Cardiac muscle cell (in vitro differentiated cells and primary cell): ENCODE measurements around the gene IKZF3. TPM values are rescaled to one million over a fixed set of nuclear protein-coding genes. Genes with fewer than 3 reads are reported as not detected.

Experiments used
- DNase-seq, 2 donors: peaks; one replicate each; pipeline versions ENCODE4 v3.0.0 to v3.0.0-alpha.2; 2010 to 2017; ENCODE audit warnings: low read depth in 1 of 2, low spot score in 1 of 2
- H3K27ac ChIP-seq: fragments of 200-600 bp; sonication (generic); 2 replicates; pipeline ENCODE4 v1.5.1; 2016
- H3K27me3 ChIP-seq: fragments of 200-600 bp; sonication (generic); 2 replicates; pipeline ENCODE4 v1.6.0; 2016; ENCODE audit warnings: control low read depth
- H3K36me3 ChIP-seq: fragments of 200-600 bp; sonication (generic); 2 replicates; pipeline ENCODE4 v1.5.1; 2016; ENCODE audit warnings: control low read depth
- H3K4me1 ChIP-seq: fragments of 200-600 bp; sonication (generic); 2 replicates; pipeline ENCODE4 v1.8.1; 2017; ENCODE audit warnings: low read depth, mild to moderate bottlenecking, mixed run types
- H3K4me3 ChIP-seq: fragments of 200-600 bp; sonication (generic); 2 replicates; pipeline ENCODE4 v1.5.1; 2016; ENCODE audit warnings: mild to moderate bottlenecking
- H3K9me3 ChIP-seq: fragments of 200-600 bp; sonication (generic); 2 replicates; pipeline ENCODE4 v1.5.1; 2017; ENCODE audit warnings: low read depth, mild to moderate bottlenecking, control low read depth
- polyA plus RNA-seq: library from polyadenylated mRNA; unstranded; fragments of >200 nt; fragmentation: Nextera tagmentation; extraction: Ambion mirVana; gene quantifications from 2 replicates; pipeline ENCODE4 v1.2.1, GENCODE V29; 2016
- total RNA-seq: library from RNA; depleted of rRNA; stranded (reverse); fragments of >200 nt; gene quantifications from 2 replicates; pipeline ENCODE4 v1.2.3, GENCODE V29; 2016
- TF ChIP-seq, protein P1 (sequence below): IDR thresholded peaks from 2 replicates; pipeline ENCODE4 v1.5.1; 2012; ENCODE audit warnings: low read depth, mild to moderate bottlenecking, low read length

Gene IKZF3
- total and polyA plus RNA-seq, 2 experiments from 2014 or later: not detected

GRCh38 chr17:39831588-39831987, 32.5 kb downstream of the IKZF3 start:
- H3K9me3 ChIP-seq: no peaks in the 10 kb centered on the region
- TF ChIP-seq, protein P1, sequence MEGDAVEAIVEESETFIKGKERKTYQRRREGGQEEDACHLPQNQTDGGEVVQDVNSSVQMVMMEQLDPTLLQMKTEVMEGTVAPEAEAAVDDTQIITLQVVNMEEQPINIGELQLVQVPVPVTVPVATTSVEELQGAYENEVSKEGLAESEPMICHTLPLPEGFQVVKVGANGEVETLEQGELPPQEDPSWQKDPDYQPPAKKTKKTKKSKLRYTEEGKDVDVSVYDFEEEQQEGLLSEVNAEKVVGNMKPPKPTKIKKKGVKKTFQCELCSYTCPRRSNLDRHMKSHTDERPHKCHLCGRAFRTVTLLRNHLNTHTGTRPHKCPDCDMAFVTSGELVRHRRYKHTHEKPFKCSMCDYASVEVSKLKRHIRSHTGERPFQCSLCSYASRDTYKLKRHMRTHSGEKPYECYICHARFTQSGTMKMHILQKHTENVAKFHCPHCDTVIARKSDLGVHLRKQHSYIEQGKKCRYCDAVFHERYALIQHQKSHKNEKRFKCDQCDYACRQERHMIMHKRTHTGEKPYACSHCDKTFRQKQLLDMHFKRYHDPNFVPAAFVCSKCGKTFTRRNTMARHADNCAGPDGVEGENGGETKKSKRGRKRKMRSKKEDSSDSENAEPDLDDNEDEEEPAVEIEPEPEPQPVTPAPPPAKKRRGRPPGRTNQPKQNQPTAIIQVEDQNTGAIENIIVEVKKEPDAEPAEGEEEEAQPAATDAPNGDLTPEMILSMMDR: no peak
- no peaks in the 10 kb centered on the region for H3K36me3 ChIP-seq
- DNase-seq: no peak
- no peaks in the 10 kb centered on the region for H3K4me1 ChIP-seq
- no peaks in the 10 kb centered on the region for H3K27me3 ChIP-seq
- H3K27ac ChIP-seq: no peak overlapping the region
- no peak overlapping the region for H3K4me3 ChIP-seq

GRCh38 chr17:39828443-39828842, 35.7 kb downstream of the IKZF3 start:
- no peaks in the 10 kb centered on the region for H3K36me3 ChIP-seq
- TF ChIP-seq, protein P1: no peak
- H3K9me3 ChIP-seq: no peaks in the 10 kb centered on the region
- H3K27me3 ChIP-seq: no peaks in the 10 kb centered on the region
- DNase-seq: no peak
- no peak overlapping the region for H3K4me3 ChIP-seq
- H3K27ac ChIP-seq: no peak overlapping the region
- no peaks in the 10 kb centered on the region for H3K4me1 ChIP-seq

- no peak for DNase-seq
- H3K36me3 ChIP-seq: no peaks in the 10 kb centered on the region
Observed at GRCh38 chr17:39826334-39826733, 37.8 kb downstream of the IKZF3 start.

DNA sequence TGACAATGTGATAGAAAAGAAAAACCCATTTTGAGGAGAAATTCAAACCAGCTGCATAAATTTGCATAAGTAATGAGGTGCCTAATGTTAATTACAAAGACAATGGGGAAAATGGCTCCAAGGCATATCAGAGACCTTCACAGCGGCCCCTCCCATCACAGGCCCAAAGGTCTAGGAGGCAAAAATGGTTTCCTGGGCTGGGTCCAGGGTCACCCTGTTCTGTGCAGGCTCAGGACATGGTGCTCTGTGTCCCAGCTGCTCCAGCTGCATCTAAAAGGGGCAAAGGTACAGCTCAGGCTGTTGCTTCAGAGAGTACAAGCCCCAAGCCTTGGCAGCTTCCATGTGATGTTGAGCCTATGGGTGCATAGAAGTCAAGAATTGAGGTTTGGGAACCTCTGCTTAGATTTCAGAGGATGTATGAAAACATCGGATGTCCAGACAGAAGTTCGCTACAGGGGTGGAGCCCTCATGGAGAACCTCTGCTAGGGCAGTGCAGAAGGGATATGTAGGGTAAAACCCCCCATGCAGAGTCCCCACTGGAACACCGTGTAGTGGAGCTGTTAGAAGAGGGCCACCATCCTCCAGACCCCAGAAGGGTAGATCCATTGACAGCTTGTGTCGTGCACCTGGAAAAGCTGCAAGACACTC, 40.6 kb downstream of the IKZF3 start:
- Histone ChIP-seq H3K27ac (no peak overlapping the region), H3K36me3 (no peaks in the 10 kb centered on the region), H3K4me3 (no peak overlapping the region), H3K27me3 (no peaks in the 10 kb centered on the region), H3K9me3 (no peaks in the 10 kb centered on the region), H3K4me1 (no peaks in the 10 kb centered on the region)
- TF ChIP-seq, protein P1: no peak
- DNase-seq: no peak

More at GRCh38 chr17:39826334-39826733, 37.8 kb downstream of the IKZF3 start:
- TF ChIP-seq, protein P1: no peak
- H3K4me3 ChIP-seq: no peak overlapping the region
- no peaks in the 10 kb centered on the region for H3K4me1 ChIP-seq
- no peaks in the 10 kb centered on the region for H3K27me3 ChIP-seq
- H3K9me3 ChIP-seq: no peaks in the 10 kb centered on the region
- H3K27ac ChIP-seq: no peak overlapping the region

- H3K4me3 ChIP-seq: no peak overlapping the region
- no peaks in the 10 kb centered on the region for H3K9me3 ChIP-seq
- H3K27ac ChIP-seq: no peak overlapping the region
- TF ChIP-seq, protein P1: no peak
- DNase-seq: no peak
- no peaks in the 10 kb centered on the region for H3K36me3 ChIP-seq
- no peaks in the 10 kb centered on the region for H3K27me3 ChIP-seq
- H3K4me1 ChIP-seq: no peaks in the 10 kb centered on the region
Observed at GRCh38 chr17:39822051-39822451, 42.1 kb downstream of the IKZF3 start.
